HCT116 (cell line): ENCODE measurements around the gene NOL4L. TPM values are rescaled to one million over a fixed set of nuclear protein-coding genes. Genes with fewer than 3 reads are reported as not detected.

Source experiments
- ATAC-seq: fragments of 200-7000 bp; cut with Tn5 transposase; 2 replicates; pipeline ENCODE4 v1.9.1; 2020; ENCODE audit warnings: mild to moderate bottlenecking, moderate library complexity
- BruUV-seq: library from RNA; stranded (reverse); fragments of 400-500 nt; replicated peaks from 2 replicates; lab custom pipeline; 2021; lab: Mats Ljungman, UMichigan
- CTCF ChIA-PET: fragments of 300-600 bp; sonication (Branson Sonifier 250); formaldehyde crosslinking; loops from one replicate; lab custom pipeline; 2021; ENCODE audit warnings: antibody characterized with exemption; lab: Charles Lee
- POLR2A ChIA-PET: fragments of 300-600, 350-600 bp; sonication (Branson Sonifier 250); formaldehyde crosslinking; loops from one replicate; lab custom pipeline; 2021; ENCODE audit warnings: antibody characterized with exemption; lab: Charles Lee
- RAD21 ChIA-PET, 2 experiments: fragments of 300-600 bp; sonication (Branson Sonifier 250); formaldehyde crosslinking; loops; one replicate each; lab custom pipeline; 2023; ENCODE audit warnings: low total read pairs in 2 of 2; ENCODE audit not compliant: uncharacterized antibody in 2 of 2, unreplicated experiment in 2 of 2, low non-redundant PET in 1 of 2; lab: Charles Lee
- DNase-seq: peaks from one replicate; pipeline ENCODE4 v3.0.0-alpha.2; 2010; ENCODE audit warnings: low read depth, low spot score
- H2AFZ ChIP-seq: fragments of 200-600 bp; shearing (Covaris generic), sonication (generic); 2 replicates; pipeline ENCODE4 v1.6.1; 2017; ENCODE audit warnings: low read depth, mixed run types, mixed read lengths, antibody characterized with exemption, low read length; ENCODE audit not compliant: poor library complexity, severe bottlenecking
- H3K27ac ChIP-seq: 2 replicates; pipeline ENCODE4 v1.5.1; 2012; ENCODE audit warnings: low read depth, low read length
- H3K27me3 ChIP-seq: fragments of 200-600 bp; sonication (generic); 2 replicates; pipeline ENCODE4 v1.6.1; 2016; ENCODE audit warnings: mixed run types, low read length, mixed read lengths; ENCODE audit not compliant: insufficient read depth
- H3K36me3 ChIP-seq, 2 experiments: fragments of 200-500 bp in 1 of 2; fragments of 200-600 bp in 1 of 2; sonication (Bioruptor generic) in 1 of 2; sonication (generic) in 1 of 2; 2 replicates each; pipeline versions ENCODE4 v1.5.1 to v1.6.1; 2014 to 2016; ENCODE audit warnings: low read length in 2 of 2, inconsistent platforms in 1 of 2, mixed read lengths in 1 of 2, mixed run types in 1 of 2; ENCODE audit not compliant: insufficient read depth in 2 of 2, control insufficient read depth in 1 of 2
- H3K4me1 ChIP-seq, 2 experiments: fragments of 200-600 bp in 1 of 2; sonication (generic) in 1 of 2; 2 replicates each; pipeline versions ENCODE4 v1.5.1 to v1.6.1; 2012 to 2017; ENCODE audit warnings: low read length in 2 of 2, inconsistent platforms in 1 of 2, mild to moderate bottlenecking in 1 of 2, mixed read lengths in 1 of 2, mixed run types in 1 of 2, moderate library complexity in 1 of 2; ENCODE audit not compliant: insufficient read depth in 2 of 2, control insufficient read depth in 1 of 2
- H3K4me2 ChIP-seq: fragments of 200-600 bp; sonication (generic); 2 replicates; pipeline ENCODE4 v1.6.1; 2017; ENCODE audit warnings: mixed run types, low read length, mixed read lengths
- H3K4me3 ChIP-seq, 2 experiments: fragments of 200-600 bp in 1 of 2; sonication (generic) in 1 of 2; replicated peaks in 1 of 2; 2 replicates each; pipeline ENCODE4 v1.5.1; 2011 to 2016; ENCODE audit warnings: low read length in 2 of 2, control low read depth in 1 of 2, low read depth in 1 of 2, mild to moderate bottlenecking in 1 of 2, mixed read lengths in 1 of 2, mixed run types in 1 of 2
- H3K79me2 ChIP-seq: fragments of 200-600 bp; sonication (generic); 2 replicates; pipeline ENCODE4 v1.6.1; 2017; ENCODE audit warnings: mild to moderate bottlenecking, mixed run types, low read length, moderate library complexity, mixed read lengths; ENCODE audit not compliant: insufficient read depth
- H3K9ac ChIP-seq: fragments of 200-600 bp; sonication (generic); 2 replicates; pipeline ENCODE4 v1.6.1; 2016; ENCODE audit warnings: low read length, mixed read lengths
- H3K9me2 ChIP-seq: fragments of 200-600 bp; sonication (generic), shearing (Covaris generic); 2 replicates; pipeline ENCODE4 v1.6.1; 2017; ENCODE audit warnings: mixed run types, mild to moderate bottlenecking, moderate library complexity; ENCODE audit not compliant: insufficient read depth
- H3K9me3 ChIP-seq, 2 experiments: fragments of 200-500 bp in 1 of 2; fragments of 200-600 bp in 1 of 2; sonication (Bioruptor generic) in 1 of 2; sonication (generic) in 1 of 2; 2 replicates each; pipeline ENCODE4 v1.6.1; 2014 to 2017; ENCODE audit warnings: low read length in 2 of 2, mixed read lengths in 2 of 2, inconsistent platforms in 1 of 2, low read depth in 1 of 2, mild to moderate bottlenecking in 1 of 2, mixed run types in 1 of 2, moderate library complexity in 1 of 2; ENCODE audit not compliant: control insufficient read depth in 1 of 2, insufficient read depth in 1 of 2
- H4K20me1 ChIP-seq: fragments of 200-600 bp; sonication (generic), shearing (Covaris generic); 2 replicates; pipeline ENCODE4 v1.6.1; 2017; ENCODE audit warnings: mixed run types, mild to moderate bottlenecking, moderate library complexity; ENCODE audit not compliant: insufficient read depth
- CBX3 ChIP-seq: IDR thresholded peaks from 2 replicates; pipeline ENCODE4 v1.6.1; 2012; ENCODE audit warnings: low read depth
- EGR1 ChIP-seq: IDR thresholded peaks from 2 replicates; pipeline ENCODE4 v1.6.1; 2012; ENCODE audit warnings: low read depth
- FOSL1 ChIP-seq: IDR thresholded peaks from 2 replicates; pipeline ENCODE4 v1.6.1; 2012; ENCODE audit warnings: low read depth
- JUND ChIP-seq: IDR thresholded peaks from 2 replicates; pipeline ENCODE4 v1.6.1; 2012
- POLR2A ChIP-seq: IDR thresholded peaks from 2 replicates; pipeline ENCODE4 v1.7.0; 2011; ENCODE audit warnings: borderline replicate concordance; ENCODE audit not compliant: insufficient read depth, insufficient read length; ENCODE audit errors: extremely low read depth
- SIN3A ChIP-seq: IDR thresholded peaks from 2 replicates; pipeline ENCODE4 v1.6.1; 2012; ENCODE audit warnings: low read depth
- SP1 ChIP-seq: IDR thresholded peaks from 2 replicates; pipeline ENCODE4 v1.6.1; 2012; ENCODE audit warnings: low read depth
- YY1 ChIP-seq: IDR thresholded peaks from 2 replicates; pipeline ENCODE4 v1.6.1; 2011; ENCODE audit warnings: low read length, low read depth, moderate library complexity, mild to moderate bottlenecking; ENCODE audit not compliant: insufficient replicate concordance; ENCODE audit errors: extremely low read depth
- ZNF274 ChIP-seq: fragments of 200-500 bp; sonication (Bioruptor generic); IDR thresholded peaks from 2 replicates; pipeline ENCODE4 v1.6.1; 2014; ENCODE audit warnings: mild to moderate bottlenecking, low read depth, low read length, inconsistent platforms
- intact Hi-C: fragments of 100-400 bp; cut with micrococcal nuclease; formaldehyde crosslinking; loops from 2 replicates; pipeline ENCODE4 v1.10.0; 2022
- total RNA-seq: library from RNA; stranded (reverse); gene quantifications from one replicate; pipeline ENCODE4 v1.2.1, GENCODE V29; 2021; ENCODE audit not compliant: unreplicated experiment
- TF ChIP-seq, protein P1 (sequence below): IDR thresholded peaks from 2 replicates; pipeline ENCODE4 v1.6.1; 2012; ENCODE audit warnings: low read depth
- TF ChIP-seq, protein P2 (sequence below): IDR thresholded peaks from 2 replicates; pipeline ENCODE4 v1.6.1; 2011; ENCODE audit warnings: mild to moderate bottlenecking, low read length, moderate library complexity; ENCODE audit not compliant: insufficient replicate concordance; ENCODE audit errors: extremely low read depth

Gene NOL4L
- total RNA-seq, 1 experiment from 2014 or later = 5.9 TPM

DNA sequence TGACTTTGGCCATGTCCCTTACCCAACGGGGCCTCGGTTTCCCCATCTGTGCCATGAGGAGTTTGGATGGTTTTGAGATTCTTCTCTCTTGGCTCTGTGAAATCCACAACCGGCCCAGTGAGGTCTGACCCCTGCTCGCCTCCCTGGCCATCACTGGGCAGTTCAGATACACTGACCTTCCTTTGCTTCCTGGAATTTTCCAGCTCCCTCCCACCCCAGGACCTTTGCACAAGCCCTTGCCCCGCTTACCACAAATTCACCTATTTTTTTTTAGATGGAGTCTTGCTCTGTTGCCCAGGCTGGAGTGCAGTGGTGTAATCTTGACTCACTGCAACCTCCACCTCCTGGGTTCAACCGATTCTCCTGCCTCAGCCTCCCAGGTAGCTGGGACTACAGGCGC lies 12.6 kb upstream of the NOL4L start:
- H3K4me2 ChIP-seq = no peak overlapping the region
- ChIA-PET POLR2A (no interaction called here), RAD21 (no interaction called here), CTCF (no interaction called here)
- no peaks in the 10 kb centered on the region for H3K36me3 ChIP-seq
- intact Hi-C loops = no loop called here
- H3K27me3 ChIP-seq = no peaks in the 10 kb centered on the region
- no peak for TF ChIP-seq EGR1
- no peak for TF ChIP-seq SP1
- TF ChIP-seq YY1 = no peak
- TF ChIP-seq, protein P1, sequence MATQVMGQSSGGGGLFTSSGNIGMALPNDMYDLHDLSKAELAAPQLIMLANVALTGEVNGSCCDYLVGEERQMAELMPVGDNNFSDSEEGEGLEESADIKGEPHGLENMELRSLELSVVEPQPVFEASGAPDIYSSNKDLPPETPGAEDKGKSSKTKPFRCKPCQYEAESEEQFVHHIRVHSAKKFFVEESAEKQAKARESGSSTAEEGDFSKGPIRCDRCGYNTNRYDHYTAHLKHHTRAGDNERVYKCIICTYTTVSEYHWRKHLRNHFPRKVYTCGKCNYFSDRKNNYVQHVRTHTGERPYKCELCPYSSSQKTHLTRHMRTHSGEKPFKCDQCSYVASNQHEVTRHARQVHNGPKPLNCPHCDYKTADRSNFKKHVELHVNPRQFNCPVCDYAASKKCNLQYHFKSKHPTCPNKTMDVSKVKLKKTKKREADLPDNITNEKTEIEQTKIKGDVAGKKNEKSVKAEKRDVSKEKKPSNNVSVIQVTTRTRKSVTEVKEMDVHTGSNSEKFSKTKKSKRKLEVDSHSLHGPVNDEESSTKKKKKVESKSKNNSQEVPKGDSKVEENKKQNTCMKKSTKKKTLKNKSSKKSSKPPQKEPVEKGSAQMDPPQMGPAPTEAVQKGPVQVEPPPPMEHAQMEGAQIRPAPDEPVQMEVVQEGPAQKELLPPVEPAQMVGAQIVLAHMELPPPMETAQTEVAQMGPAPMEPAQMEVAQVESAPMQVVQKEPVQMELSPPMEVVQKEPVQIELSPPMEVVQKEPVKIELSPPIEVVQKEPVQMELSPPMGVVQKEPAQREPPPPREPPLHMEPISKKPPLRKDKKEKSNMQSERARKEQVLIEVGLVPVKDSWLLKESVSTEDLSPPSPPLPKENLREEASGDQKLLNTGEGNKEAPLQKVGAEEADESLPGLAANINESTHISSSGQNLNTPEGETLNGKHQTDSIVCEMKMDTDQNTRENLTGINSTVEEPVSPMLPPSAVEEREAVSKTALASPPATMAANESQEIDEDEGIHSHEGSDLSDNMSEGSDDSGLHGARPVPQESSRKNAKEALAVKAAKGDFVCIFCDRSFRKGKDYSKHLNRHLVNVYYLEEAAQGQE = no peak
- no peak for TF ChIP-seq CBX3
- no peak for TF ChIP-seq JUND
- no peak for TF ChIP-seq ZNF274
- TF ChIP-seq FOSL1 = no peak
- no peak for TF ChIP-seq SIN3A
- no peak for TF ChIP-seq POLR2A
- TF ChIP-seq, protein P2, sequence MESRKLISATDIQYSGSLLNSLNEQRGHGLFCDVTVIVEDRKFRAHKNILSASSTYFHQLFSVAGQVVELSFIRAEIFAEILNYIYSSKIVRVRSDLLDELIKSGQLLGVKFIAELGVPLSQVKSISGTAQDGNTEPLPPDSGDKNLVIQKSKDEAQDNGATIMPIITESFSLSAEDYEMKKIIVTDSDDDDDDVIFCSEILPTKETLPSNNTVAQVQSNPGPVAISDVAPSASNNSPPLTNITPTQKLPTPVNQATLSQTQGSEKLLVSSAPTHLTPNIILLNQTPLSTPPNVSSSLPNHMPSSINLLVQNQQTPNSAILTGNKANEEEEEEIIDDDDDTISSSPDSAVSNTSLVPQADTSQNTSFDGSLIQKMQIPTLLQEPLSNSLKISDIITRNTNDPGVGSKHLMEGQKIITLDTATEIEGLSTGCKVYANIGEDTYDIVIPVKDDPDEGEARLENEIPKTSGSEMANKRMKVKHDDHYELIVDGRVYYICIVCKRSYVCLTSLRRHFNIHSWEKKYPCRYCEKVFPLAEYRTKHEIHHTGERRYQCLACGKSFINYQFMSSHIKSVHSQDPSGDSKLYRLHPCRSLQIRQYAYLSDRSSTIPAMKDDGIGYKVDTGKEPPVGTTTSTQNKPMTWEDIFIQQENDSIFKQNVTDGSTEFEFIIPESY = no peak
- DNase-seq (no peak), ATAC-seq (no peak)
- H3K79me2 ChIP-seq = no peaks in the 10 kb centered on the region
- no peak overlapping the region for H2AFZ ChIP-seq
- H3K27ac ChIP-seq = no peak overlapping the region
- H4K20me1 ChIP-seq = no peaks in the 10 kb centered on the region
- H3K9ac ChIP-seq = no peak overlapping the region
- H3K4me3 ChIP-seq = no peak overlapping the region
- H3K9me3 ChIP-seq = no peaks in the 10 kb centered on the region
- no peaks in the 10 kb centered on the region for H3K9me2 ChIP-seq
- no peaks in the 10 kb centered on the region for H3K4me1 ChIP-seq
- BruUV-seq = no TSS peak
